GM21390 (cell line): ENCODE data around the gene STIMATE.

Source experiments
- ATAC-seq: cut with Tn5 transposase; IDR thresholded peaks from one replicate; pipeline ENCODE4 v1.9.1; 2021; ENCODE audit not compliant: unreplicated experiment

The STIMATE gene

GRCh38 chr3:52793702-52794611 is 103.4 kb downstream of the STIMATE start:
- ATAC-seq = no peak

GRCh38 chr3:52792961-52793695 is 104.2 kb downstream of the STIMATE start:
- no peak for ATAC-seq

- ATAC-seq = no peak
Measured at GRCh38 chr3:52792413-52792812, 104.9 kb downstream of the STIMATE start.

- no peak for ATAC-seq
Measured at GRCh38 chr3:52791928-52792327, 105.4 kb downstream of the STIMATE start.

- no peak for ATAC-seq
Measured at GRCh38 chr3:52791366-52791765, 106.0 kb downstream of the STIMATE start.

- ATAC-seq = no peak
Measured at GRCh38 chr3:52790741-52791140, 106.6 kb downstream of the STIMATE start.

- ATAC-seq = no peak
Measured at GRCh38 chr3:52790337-52790736, 107.0 kb downstream of the STIMATE start.

GRCh38 chr3:52789746-52790040 is 107.7 kb downstream of the STIMATE start:
- no peak for ATAC-seq

- no peak for ATAC-seq
Measured at GRCh38 chr3:52788890-52789745, 108.2 kb downstream of the STIMATE start.

- ATAC-seq = no peak
Measured at GRCh38 chr3:52787672-52788625, 109.4 kb downstream of the STIMATE start.

GRCh38 chr3:52787246-52787645 is 110.1 kb downstream of the STIMATE start:
- no peak for ATAC-seq
